GM12892 (cell line): ENCODE measurements around the gene RSPO1.

Experiments used
- POLR2A ChIP-seq: IDR thresholded peaks from 2 replicates; pipeline ENCODE4 v1.6.1; 2011; ENCODE audit warnings: low read depth, low read length, control low read depth
- POLR2AphosphoS5 ChIP-seq: IDR thresholded peaks from 2 replicates; pipeline ENCODE4 v1.6.1; 2011; ENCODE audit warnings: low read depth, low read length, control low read depth
- TAF1 ChIP-seq: IDR thresholded peaks from 2 replicates; pipeline ENCODE4 v1.6.1; 2011; ENCODE audit warnings: low read depth, mild to moderate bottlenecking, control low read depth, low read length, borderline replicate concordance

DNA sequence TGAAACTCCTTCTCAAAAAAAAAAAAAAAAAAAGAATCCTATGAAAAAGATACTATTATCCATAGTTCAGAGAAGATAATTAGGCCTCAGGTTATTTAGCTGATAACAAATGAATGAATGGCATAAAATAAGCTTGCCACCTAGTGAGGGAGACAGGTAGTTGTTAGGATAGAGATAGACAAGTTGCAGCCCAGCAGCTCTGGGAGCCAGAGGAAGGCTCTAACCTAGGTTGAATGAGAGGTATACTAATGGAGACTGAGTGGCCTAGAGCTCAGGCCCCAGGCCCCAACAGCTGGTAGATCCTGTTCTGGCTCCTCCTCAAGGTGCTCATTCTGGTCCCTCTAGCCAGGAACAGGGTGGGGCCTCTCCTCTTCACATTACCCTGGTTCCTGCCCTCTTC is 20.6 kb upstream of the RSPO1 start:
- TF ChIP-seq POLR2AphosphoS5 (no peak), POLR2A (no peak), TAF1 (no peak)
